Right renal pelvis (tissue), 4 donors: ENCODE measurements around the gene BICRA. TPM values are rescaled to one million over a fixed set of nuclear protein-coding genes. Genes with fewer than 3 reads are reported as not detected.
"Not testable (repeated sequence)": the region's sequence is repeated elsewhere in the genome, so short reads cannot be mapped to it uniquely, and the experiment has no call there.

Experiments used
- DNase-seq, 4 donors: peaks; one replicate each; pipeline ENCODE4 v3.0.0-alpha.2; 2013; ENCODE audit warnings: low read depth in 4 of 4, low spot score in 3 of 4, missing footprints in 1 of 4
- polyA plus RNA-seq, 4 donors: library from polyadenylated mRNA; unstranded; fragments of 120-200 nt; gene quantifications; one replicate each; pipeline ENCODE4 v1.2.1, GENCODE V29; 2013; ENCODE audit not compliant: insufficient read length in 4 of 4

Gene BICRA
- polyA plus RNA-seq, 4 donors, result 10.7 to 15.2 (median 12.5) TPM

DNA sequence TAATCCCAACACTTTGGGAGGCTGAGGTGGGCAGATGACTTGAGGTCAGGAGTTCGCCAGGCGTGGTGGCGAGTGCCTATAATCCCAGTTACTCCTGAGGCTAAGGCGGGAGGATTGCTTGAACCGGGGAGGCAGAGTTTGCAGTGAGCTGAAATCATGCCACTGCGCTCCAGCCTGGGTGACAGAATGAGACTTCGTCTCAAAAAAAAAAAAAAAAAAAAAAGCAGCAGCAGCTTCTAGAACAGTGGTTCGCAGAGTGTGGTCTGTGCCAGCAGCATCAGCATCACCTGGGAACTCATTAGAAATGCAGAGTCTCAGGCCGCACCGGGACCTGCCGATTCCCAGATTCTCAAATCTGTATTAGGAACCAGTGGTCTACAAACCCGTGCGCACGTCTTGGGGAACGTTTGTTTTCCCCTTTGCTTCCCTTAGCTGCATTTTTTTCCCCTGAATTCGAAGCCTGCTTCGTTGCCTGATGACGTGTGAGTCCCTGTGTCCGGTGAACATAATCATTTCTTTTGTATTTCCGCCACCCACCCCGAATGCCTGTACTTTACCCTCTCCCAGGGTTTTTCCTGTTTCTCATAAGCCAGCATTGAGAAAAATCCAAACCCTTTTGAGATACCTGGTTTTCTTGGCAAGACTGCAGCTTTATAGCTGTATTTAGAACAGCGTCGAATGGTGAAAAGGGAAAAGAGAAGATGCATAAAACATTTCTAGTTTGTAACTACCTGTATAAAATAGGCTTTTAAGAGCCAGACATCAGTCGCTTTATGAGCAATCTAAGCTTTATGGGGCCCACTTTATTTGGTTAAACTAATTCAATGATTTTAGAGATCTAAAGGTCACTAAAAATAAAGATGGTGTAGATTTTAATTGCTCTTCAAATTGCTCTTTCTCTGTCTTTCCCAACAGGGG is 49.8 kb downstream of the BICRA start:
- DNase-seq, result no peak

DNA sequence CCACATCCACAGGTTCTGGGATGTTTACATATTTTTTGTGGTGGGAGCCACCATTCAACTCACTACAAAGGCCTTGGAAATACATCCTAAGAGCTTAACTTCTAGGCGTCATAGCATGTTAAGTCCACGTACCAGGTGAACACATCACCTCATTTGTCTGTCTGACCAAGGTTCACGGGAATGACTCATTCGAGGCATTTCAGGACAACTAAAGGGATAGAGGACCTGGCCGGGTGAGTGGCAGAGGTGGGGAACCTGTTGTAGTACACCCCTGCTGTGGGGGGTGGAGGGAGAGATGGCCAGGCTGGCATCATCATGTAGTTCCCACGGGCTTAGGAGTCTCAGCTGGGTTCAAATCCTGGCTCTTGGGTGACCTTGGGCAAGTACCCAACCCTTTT is 51.5 kb downstream of the BICRA start:
- no peak for DNase-seq

DNA sequence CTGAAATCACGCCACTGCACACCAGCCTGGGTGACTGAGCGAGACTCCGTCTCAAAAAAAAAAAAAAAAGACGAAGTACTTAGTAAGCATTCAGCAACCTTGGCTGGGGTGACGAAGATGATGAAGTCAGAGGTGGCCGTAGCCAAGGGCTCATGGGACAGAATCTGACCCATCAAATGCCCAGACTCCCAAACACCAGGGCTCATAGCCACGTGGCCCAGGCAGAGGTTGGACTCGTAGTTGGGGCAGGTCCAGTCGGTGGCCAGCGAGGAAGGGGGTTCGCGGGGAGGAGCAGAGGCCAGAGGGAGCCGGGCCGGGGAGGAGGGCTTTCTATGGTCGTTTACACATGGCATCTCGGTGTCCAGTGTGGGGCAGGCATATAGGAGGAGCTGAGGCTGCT is 52.2 kb downstream of the BICRA start:
- DNase-seq, result no peak

DNA sequence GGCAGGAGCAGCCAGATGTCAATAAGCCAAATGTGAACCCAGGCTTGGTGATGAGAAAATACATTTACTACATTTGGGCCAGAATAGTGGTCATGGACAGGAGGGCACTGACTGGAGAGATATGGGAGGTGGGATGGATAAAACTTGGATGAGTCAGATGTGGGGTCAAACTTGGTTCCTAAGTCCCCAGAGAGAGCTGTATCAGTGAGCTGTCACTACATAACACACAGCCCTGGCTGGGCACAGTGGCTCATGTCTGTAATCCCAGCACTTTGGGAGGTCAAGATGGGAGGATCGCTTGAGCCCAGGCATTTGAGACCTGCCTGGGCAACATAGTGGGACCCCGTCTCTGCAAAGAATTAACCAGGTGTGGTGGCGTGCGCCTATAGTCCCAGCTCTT is 52.7 kb downstream of the BICRA start:
- DNase-seq, result no peak

DNA sequence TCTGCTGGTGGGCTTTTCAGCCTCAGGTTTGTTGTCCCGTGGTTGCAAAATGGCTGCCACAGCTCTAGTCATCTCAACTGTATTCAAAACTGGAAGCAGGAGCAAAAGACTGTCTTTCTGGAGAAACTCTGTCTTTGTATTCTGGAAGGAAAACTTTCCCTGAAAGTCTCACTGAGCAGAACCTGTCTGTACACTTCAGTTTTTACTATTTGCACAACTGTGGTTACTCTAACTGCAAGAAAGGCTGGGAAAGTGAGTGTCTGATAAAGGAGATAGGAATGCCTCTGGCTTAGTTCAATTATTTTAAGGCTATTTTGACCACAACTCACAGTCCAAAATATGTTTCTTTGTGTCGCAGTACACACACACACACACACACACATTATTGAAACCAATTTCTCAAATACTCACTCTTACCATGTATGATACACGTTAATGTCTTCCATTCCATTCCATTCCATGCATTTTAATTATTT is 54.5 kb downstream of the BICRA start:
- DNase-seq, result no peak

DNA sequence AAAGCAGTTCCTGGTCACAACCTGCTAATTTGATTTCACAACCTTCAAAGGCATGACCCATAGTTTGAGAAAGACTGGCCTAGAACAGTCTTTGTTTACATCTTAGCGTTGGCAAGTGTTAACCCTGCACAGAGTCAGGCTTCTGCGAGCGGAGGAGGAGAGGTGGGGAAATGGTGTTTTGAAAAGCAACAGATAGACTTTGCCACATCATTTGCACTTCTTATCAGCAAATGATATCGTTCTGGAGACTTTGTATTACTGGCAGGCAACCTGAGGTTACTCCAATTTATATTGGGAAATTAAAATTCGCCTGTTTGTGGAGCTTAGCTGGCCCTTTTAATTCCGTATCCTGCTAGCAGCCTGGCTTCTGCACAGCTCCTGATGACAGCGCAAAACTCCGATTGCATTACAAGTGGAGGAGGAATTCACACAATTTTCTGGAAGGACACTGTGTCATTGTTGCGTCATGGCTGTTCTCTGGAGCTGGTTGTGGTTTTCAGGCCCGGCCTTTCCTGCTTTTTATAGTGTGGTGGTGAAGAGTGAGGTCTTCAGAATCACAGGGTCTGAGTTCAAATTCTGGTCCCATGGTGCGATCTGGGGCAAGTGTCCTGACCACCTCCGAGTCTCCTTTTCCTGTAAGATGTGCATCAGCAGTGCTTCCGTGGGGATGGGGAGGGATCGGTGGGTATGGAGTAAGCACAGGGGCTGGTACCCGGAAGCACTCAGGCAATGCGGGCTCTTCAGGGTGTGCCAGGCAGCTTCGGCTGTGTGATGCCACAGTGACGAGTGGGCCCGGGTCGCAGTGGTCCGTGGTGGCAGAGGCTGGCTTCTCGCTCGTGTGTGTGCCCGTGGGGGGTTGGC is 55.2 kb downstream of the BICRA start:
- DNase-seq, result no peak

DNA sequence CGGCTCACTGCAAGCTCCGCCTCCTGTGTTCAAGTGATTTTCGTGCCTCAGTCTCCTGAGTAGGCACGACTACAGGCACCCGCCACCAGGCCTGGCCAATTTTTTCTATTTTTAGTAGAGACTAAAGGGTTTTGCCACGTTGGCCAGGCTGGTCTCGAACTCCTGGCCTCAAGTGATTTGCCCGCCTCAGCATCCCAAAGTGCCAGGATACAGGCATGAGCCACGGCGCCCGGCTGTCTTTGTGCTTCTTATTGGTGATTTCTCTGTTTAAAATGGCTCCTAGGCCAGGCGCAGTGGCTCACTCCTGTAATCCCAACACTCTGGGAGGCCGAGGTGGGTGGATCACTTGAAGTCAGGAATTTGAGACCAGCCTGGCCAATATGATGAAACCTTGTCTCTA is 59.6 kb downstream of the BICRA start:
- DNase-seq, result not testable (repeated sequence)

DNA sequence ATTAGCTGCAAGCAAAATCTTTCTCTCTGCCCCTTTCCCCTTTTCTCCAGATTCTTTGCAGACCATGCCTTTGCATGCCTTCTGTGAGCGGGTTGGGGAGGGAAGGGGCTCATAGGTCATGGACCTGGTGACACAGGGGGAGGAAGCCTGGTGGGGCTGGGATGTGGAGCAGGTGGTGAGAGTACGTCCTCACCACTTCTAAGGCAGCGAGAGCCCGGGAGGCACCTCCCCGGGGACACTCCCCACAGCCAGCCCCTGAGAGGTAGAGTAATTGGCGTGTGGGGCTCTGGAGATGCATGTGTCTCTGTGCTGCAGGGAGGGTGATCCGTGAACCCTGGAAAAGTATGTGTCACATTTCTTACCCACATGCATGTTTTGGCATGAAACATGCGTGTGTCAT is 61.8 kb downstream of the BICRA start:
- no peak for DNase-seq

DNA sequence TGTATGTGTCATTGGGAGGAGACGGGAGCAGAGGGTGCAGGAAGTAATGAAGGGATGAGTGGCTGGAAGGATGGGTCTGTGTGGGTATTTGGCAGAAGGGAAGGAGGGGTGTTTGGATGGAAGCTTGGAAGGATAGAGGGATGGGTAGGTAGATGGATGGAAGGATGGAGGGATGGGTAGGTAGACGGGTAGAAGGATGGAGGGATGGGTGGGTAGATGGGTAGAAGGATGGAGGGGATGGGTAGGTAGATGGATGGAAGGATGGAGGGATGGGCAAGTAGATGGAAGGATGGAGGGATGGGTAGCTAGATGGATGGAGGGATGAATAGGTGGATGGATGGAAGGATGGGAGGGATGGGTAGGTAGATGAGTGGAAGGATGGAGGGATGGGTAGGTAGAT is 62.6 kb downstream of the BICRA start:
- DNase-seq, result no peak

DNA sequence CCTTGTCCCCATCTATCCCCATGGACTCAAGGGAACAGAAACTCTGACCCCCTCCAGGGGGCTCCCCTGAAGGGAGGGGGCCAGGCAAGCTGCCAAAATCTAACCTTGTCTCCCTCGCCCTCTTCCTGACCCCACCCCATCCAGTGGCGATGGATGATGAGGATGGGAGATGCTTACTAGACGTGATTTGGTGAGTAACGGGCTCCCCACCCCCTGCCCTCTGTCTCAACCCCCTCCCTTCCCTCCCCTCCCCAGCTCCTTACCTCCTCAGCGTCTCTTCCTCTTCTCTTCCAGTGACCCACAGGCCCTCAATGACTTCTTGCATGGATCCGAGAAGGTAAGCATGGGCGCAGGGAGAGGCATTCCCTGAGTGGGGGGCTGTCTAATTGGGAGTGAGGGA is 64.5 kb downstream of the BICRA start:
- no peak for DNase-seq

DNA sequence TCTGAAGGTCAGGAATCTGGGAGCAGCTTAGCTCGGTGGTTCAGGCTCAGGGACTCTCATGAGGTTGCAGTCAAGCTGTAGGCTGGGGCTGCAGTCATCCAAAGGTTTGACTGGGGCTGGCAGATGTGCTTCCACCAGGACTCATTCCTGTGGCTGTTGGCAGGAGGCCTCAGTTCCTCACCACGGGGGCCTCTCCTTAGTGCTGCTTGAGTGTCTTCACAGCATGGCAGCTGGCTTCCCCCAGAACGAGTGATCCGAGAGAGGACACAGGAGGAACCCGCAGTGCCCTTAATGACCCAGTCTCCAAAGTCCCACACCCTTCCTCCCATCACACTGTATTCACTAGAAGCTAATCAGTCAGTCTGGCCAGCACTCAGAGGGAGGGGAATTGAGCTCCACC is 65.6 kb downstream of the BICRA start:
- DNase-seq, result no peak

DNA sequence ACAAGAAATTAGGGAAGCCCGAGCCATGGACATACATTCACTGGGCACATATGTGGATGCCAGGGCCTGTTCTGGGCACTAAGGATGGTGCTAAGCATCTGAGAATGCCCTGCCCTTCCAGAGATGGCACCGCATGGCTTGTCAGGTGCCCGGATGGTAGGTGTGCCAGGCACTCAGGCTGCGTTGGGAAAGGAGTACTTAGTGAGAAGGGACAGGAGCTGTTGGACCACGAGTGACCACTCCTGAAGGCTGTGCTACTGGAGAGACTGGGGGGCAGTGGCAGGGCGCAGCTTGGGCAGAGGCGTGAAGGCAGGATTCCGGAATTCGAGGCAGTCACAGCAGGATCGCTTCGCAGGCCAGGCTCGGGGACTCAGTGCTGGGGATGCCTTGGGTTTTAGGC is 66.3 kb downstream of the BICRA start:
- DNase-seq, result no peak

DNA sequence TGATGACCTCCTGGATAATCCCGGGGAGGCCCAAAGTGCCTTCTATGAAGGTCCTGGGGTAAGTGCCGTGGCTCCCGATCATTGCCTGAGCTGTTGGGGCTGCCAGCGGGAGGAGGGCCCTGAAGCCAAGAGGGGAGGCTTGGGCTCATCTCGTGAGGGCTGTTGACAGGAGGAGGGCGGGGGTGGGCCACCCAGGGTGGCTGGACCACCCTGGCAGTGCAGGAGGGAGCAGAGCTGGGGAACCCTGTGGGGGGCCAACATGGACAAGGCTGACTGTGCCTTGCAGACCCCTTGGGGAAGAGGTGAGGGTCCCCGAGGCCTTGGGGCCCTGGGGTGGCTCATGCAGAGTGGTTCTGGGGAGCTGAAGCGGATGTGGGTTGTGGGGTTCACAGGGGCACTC is 66.9 kb downstream of the BICRA start:
- no peak for DNase-seq

DNA sequence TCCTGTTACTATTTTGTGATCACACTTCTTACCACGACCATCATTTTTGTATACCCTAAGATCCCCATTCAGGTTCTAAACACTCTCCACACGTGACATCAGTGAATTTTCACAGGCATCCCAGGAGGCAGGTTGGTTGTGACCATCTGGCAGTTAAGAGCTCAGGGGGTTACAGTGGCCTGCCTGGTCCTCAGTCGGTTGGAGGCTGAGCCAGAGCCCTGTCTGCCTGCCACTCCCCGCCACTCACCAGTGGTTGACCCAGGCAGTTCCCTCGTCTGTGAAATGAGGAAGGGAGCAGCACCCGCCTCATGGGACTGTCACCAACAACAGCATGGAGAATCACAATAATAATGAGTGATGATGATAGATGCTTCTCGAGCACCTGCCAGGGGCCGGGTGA is 67.9 kb downstream of the BICRA start:
- DNase-seq, result no peak

DNA sequence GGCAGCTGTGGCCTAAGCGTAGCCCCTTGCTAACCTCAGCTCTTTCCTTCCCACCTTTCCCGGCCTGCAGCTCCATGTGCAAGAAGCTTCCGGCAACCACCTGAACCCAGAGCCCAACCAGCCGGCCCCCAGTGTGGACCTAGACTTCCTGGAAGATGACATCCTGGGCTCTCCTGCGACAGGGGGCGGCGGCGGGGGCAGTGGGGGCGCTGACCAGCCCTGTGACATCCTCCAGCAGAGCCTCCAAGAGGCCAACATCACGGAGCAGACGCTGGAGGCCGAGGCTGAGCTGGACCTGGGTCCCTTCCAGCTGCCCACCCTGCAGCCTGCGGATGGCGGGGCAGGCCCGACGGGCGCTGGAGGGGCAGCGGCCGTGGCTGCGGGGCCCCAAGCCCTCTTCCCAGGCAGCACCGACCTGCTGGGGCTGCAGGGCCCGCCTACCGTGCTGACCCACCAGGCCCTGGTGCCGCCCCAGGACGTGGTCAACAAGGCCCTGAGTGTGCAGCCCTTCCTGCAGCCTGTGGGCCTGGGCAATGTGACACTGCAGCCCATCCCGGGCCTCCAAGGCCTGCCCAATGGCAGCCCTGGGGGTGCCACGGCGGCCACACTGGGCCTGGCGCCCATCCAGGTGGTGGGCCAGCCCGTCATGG is 70.4 kb downstream of the BICRA start:
- no peak for DNase-seq

DNA sequence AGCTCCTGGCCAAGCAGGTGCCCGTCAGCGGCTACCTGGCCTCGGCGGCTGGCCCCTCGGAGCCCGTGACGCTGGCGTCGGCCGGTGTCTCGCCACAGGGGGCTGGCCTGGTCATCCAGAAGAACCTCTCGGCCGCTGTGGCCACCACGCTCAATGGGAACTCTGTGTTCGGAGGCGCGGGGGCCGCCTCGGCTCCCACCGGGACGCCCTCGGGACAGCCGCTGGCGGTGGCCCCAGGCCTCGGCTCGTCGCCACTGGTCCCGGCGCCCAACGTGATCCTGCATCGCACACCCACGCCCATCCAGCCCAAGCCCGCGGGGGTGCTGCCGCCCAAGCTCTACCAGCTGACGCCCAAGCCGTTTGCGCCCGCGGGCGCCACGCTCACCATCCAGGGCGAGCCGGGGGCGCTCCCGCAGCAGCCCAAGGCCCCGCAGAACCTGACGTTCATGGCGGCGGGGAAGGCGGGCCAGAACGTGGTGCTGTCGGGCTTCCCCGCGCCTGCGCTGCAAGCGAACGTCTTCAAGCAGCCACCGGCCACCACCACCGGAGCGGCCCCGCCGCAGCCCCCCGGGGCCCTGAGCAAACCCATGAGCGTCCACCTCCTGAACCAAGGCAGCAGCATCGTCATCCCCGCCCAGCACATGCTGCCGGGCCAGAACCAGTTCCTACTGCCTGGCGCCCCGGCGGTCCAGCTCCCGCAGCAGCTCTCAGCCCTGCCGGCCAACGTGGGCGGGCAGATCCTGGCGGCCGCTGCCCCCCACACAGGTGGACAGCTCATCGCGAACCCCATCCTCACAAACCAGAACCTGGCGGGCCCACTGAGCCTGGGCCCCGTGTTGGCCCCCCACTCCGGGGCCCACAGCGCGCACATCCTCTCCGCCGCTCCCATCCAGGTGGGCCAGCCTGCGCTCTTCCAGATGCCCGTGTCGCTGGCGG is 71.3 kb downstream of the BICRA start:
- DNase-seq, result no peak

DNA sequence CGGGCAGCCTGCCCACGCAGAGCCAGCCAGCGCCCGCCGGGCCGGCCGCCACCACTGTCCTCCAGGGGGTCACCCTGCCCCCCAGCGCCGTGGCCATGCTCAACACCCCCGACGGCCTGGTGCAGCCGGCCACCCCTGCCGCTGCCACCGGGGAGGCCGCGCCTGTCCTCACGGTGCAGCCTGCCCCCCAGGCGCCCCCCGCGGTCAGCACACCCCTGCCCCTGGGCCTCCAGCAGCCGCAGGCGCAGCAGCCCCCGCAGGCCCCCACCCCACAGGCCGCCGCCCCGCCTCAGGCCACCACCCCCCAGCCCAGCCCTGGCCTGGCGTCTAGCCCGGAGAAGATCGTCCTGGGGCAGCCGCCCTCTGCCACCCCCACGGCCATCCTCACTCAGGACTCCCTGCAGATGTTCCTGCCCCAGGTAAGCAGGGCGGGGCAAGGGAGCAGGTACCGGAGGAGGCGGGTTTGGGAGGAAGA is 72.0 kb downstream of the BICRA start:
- no peak for DNase-seq

DNA sequence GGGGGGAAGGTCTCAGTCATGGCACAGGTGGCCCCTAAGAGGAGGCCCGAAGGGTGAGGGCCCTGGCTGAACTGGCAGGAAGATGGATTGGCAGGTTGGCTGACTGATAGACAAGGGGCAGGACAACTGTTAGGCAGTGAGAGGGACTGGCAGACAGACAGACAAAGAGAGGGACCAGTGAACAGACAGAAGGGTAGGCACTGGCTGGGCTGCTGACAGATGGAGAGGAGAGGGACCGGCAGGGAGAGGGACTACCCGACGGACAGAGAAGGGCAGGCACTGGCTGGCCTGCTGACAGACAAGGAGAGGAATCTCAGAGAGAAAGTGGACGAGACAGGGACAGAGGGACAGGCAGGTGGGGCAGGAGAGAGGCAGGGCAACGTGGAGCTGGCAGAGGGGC is 72.5 kb downstream of the BICRA start:
- DNase-seq, result no peak

DNA sequence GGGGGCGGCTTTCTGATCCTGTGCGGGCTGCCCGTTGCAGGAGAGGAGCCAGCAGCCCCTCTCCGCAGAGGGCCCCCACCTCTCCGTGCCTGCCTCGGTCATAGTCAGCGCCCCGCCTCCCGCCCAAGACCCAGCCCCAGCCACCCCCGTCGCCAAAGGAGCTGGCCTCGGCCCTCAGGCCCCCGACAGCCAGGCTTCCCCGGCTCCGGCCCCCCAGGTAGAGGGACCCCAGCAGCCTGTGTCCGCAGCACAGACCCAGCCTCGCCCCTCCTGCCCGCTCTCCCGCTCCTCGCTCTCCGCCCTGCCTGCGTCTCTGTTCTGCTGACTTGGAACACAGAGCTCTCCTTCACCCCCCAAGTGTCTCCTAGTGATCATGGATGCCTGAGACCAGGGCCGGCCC is 73.0 kb downstream of the BICRA start:
- no peak for DNase-seq

DNA sequence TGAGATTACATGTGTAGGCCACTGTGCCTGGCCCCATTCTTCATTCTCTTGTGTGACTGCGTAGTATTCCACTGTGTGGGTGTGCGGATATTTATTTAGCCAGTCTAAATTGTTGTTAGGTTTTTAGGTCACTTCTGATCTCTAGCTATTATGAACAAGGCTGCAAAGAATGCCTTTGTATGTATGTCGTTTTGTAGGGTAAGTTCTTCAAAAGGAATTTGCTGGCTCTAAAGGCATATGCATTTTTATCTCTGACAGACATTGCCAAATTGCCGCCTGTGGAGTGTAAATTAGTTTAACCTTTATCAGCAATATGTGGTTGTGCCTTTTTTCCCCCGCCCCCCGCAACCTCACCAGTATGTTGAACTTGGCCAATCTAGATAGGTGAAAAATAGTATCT is 74.0 kb downstream of the BICRA start:
- DNase-seq, result no peak
